Transverse colon (tissue), 4 donors: ENCODE results near the gene SYCN.

Source experiments
- EP300 ChIP-seq: sonication (generic); formaldehyde crosslinking; IDR thresholded peaks from one replicate; pipeline ENCODE4 v1.6.1; 2017; ENCODE audit warnings: antibody characterized with exemption, low read depth
- POLR2A ChIP-seq: fragments of 450-650 bp; IDR thresholded peaks from one replicate; pipeline ENCODE4 v1.6.1; 2016; ENCODE audit warnings: antibody characterized with exemption, mild to moderate bottlenecking, moderate library complexity
- POLR2AphosphoS5 ChIP-seq, 3 donors: sonication (generic); formaldehyde crosslinking; IDR thresholded peaks; one replicate each; pipeline ENCODE4 v1.6.1; 2016; ENCODE audit warnings: antibody characterized with exemption in 3 of 3
- TF ChIP-seq, protein P1 (sequence below), 5 experiments: fragments of 200-600 bp in 3 of 5; fragments of 450-650 bp in 2 of 5; sonication (generic) in 3 of 5; IDR thresholded peaks; 1 replicate in 2 of 5; 2 replicates in 3 of 5; pipeline ENCODE4 v1.5.1; 2016 to 2017; ENCODE audit warnings: antibody characterized with exemption in 5 of 5, inconsistent platforms in 3 of 5, mild to moderate bottlenecking in 2 of 5, moderate library complexity in 1 of 5

DNA sequence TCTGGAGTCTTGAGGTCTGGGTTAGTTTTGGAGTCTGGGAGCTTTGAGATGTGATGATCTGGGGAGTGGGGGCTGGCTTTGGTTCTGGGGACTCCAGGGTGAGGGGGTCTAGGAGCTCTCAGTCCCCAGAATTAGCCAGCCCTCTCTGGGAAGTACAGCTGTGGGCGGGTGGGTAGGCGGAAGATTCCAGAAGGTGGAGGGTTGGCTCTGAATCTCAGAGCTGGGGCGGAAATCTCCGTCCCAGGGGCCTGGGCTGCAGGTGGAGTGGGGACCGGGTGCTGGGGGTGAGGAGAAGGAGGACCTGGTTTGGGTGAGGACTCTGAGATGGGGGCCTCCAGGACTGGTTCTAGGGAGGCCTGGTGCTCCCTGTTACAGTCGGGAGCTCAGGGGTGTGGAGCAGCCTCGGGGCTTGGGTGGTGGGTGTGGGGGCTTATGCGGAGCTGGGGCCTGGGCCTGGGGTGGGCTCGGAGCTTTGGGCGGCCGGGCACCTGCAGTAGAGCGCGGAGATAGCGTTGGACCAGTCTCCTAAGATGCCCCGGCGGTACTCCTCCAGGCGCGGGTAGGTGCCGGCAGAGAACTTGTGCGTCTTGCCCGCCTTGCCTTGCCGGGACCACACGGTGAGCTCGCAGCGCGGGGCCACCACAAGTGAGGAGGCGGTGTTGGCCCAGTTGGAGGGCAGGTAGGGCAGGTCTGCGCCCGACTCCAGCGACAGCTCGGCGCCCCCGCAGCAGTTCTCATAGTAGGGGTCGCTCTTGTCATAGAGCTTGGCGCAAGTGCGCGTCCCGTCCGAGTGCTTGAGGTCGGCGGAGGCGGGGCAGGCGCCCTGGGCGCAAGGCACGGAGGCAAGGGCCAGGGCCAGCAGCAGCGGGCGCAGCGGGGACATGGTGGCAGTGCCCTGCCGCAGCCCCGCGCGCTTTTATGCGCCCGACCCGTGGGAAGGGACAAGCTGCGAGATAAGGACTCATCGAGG is at the start of gene SYCN:
- TF ChIP-seq POLR2A: no peak
- TF ChIP-seq, protein P1, sequence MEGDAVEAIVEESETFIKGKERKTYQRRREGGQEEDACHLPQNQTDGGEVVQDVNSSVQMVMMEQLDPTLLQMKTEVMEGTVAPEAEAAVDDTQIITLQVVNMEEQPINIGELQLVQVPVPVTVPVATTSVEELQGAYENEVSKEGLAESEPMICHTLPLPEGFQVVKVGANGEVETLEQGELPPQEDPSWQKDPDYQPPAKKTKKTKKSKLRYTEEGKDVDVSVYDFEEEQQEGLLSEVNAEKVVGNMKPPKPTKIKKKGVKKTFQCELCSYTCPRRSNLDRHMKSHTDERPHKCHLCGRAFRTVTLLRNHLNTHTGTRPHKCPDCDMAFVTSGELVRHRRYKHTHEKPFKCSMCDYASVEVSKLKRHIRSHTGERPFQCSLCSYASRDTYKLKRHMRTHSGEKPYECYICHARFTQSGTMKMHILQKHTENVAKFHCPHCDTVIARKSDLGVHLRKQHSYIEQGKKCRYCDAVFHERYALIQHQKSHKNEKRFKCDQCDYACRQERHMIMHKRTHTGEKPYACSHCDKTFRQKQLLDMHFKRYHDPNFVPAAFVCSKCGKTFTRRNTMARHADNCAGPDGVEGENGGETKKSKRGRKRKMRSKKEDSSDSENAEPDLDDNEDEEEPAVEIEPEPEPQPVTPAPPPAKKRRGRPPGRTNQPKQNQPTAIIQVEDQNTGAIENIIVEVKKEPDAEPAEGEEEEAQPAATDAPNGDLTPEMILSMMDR (IDR thresholded peaks at IDR 0.05): no peak
- TF ChIP-seq POLR2AphosphoS5 (IDR thresholded peaks at IDR 0.05): no peak
- TF ChIP-seq EP300: no peak
